ENCODE results near the gene SERPINB1.

SERPINB1 gene

DNA sequence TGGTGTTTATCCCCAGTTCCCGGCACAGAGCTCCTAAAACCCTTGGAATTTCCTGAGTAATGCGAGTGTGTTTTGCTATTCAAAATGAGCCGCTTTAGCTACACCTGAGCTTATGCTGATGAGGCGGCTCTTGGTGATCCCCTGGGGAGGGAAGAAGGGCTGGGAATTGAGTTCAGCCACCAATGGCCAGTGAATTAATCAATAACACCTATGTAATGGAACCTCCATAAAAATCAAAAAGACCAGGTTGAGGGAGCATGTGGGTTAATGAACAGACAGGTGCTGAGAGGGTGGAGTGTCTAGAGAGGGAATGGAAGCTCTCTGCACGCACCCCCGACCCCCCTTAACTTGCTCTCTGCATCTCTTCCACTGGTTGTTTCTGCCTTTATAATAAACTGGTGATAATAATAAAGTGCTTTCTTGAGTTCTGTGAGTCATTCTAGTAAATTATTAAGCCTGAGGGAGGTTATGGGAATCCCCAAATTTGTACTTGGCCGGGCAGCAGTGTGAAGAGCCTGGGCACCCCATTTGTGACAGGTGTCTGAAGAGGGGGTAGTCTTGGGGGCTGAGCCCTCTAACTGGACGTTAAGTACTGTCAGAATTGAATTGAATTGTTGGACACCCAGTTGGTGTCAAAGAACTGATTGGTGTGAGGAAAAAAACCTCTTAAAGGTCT is 24.6 kb upstream of the SERPINB1 start:
- DNase-seq (ENCODE audit: low read depth, low spot score): no peak
- TF ChIP-seq, protein P1, sequence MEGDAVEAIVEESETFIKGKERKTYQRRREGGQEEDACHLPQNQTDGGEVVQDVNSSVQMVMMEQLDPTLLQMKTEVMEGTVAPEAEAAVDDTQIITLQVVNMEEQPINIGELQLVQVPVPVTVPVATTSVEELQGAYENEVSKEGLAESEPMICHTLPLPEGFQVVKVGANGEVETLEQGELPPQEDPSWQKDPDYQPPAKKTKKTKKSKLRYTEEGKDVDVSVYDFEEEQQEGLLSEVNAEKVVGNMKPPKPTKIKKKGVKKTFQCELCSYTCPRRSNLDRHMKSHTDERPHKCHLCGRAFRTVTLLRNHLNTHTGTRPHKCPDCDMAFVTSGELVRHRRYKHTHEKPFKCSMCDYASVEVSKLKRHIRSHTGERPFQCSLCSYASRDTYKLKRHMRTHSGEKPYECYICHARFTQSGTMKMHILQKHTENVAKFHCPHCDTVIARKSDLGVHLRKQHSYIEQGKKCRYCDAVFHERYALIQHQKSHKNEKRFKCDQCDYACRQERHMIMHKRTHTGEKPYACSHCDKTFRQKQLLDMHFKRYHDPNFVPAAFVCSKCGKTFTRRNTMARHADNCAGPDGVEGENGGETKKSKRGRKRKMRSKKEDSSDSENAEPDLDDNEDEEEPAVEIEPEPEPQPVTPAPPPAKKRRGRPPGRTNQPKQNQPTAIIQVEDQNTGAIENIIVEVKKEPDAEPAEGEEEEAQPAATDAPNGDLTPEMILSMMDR (IDR thresholded peaks at IDR 0.05; ENCODE audit: insufficient read depth, low read length, missing control alignments): no peak
- ChIA-PET CTCF (interaction anchor here (0.7 to 6.9 kb wide), 6 partner anchors 9 to 86 kb away, joined by 3 to 48 read pairs (median 7); no protein-coding TSS in a partner anchor), POLR2A (no interaction called here)
- no peak overlapping the region for H3K4me3 ChIP-seq (ENCODE audit: low read depth, low read length)

DNA sequence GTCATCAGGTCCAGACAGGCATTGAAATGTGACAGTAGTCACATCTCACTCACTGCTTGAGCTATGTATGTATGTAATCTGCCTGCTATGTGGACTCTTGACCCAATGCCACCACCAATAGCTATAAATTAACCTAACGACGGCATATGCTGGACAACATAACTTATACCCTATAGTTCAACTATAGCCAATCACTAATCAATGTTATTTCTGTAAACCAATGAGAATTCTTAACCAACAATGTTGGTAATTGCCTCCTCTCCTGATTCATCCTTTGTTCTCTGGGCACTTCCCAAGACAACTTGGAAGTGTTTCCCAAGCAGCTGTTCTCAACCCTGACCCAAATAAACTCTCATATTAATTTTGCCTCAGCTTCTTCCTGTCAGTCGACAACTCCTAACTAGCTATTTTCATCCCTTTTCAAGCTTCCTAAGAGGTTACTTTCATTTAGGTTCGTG is 24.1 kb upstream of the SERPINB1 start:
- TF ChIP-seq, protein P1 (IDR thresholded peaks at IDR 0.05; ENCODE audit: insufficient read depth, low read length, missing control alignments): no peak
- no peak for DNase-seq (ENCODE audit: low read depth, low spot score)
- ChIA-PET CTCF (interaction anchor here (0.7 to 6.9 kb wide), 6 partner anchors 8 to 87 kb away, joined by 3 to 48 read pairs (median 7); no protein-coding TSS in a partner anchor), POLR2A (no interaction called here)
- H3K4me3 ChIP-seq (ENCODE audit: low read depth, low read length): no peak overlapping the region

DNA sequence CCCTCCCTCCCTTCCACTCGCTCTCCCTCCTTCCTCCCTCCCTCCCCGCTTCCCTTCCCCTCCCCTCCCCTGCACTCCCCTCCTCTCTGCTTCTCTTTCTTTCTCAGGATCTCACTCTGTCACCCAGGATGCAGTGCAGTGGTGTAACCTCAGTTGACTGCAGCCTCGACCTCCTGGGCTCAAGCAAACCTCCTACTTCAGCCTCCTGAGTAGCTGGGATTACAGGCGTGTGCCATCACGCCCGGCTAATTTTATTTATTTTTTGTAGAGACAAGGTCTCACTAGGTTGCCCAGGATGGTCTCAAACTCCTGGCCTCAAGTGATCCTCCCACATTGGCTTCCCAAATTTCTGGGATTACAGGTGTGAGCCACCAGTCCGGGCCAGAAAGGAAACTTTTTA is 23.6 kb upstream of the SERPINB1 start:
- TF ChIP-seq, protein P1 (IDR thresholded peaks at IDR 0.05; ENCODE audit: insufficient read depth, low read length, missing control alignments): no peak
- CTCF ChIA-PET: interaction anchor here (0.7 to 6.9 kb wide), 6 partner anchors 8 to 87 kb away, joined by 3 to 48 read pairs (median 7); no protein-coding TSS in a partner anchor
- DNase-seq (ENCODE audit: low read depth, low spot score): no peak
- POLR2A ChIA-PET: no interaction called here
- H3K4me3 ChIP-seq (ENCODE audit: low read depth, low read length): no peak overlapping the region

DNA sequence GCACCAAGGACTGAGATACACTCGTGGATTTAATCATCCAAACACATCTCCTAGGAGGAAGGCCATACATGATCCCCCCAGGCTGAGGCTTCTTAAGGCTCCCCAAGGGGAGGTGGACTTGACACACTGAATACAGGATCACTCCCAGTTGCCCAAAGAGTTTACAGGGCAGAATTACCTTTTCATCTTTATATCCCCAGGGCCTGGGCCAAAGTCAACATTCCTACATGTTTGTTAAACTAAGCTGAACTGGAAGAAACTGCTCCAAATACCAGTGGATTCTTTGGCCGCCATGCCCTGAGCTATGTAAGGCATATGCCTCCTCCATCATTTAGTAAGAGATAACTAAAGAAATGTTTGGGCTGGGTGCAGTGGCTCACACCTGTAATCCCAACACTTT is 22.2 kb upstream of the SERPINB1 start:
- no peak for DNase-seq (ENCODE audit: low read depth, low spot score)
- H3K4me3 ChIP-seq (ENCODE audit: low read depth, low read length): no peak overlapping the region
- ChIA-PET CTCF (interaction anchor here (0.9 to 6.9 kb wide), 4 partner anchors 9 to 89 kb away, joined by 3 to 48 read pairs (median 9); no protein-coding TSS in a partner anchor), POLR2A (no interaction called here)
- TF ChIP-seq, protein P1 (IDR thresholded peaks at IDR 0.05; ENCODE audit: insufficient read depth, low read length, missing control alignments): no peak

DNA sequence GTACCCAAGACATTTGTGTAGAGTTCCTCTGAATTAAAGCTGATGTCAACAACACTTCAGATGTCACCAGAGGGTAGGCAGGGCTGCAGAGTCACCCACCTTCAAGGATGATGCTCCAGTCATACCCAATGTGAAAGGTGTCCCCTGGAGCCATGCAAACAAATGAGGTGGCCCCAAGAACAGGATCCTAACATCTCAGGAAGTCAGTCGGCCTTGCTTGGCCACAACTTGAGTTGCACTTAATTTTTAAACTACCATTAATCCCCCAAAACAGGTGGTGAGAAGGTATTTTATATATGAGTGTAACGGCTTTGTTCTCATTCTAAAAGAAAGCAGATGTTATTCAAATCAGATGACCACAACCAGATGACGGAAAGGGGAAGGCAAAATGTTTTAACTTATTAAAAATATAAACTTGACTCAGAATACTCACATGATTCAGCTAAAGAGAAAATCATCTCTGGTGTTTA is 21.1 kb upstream of the SERPINB1 start:
- no peak for DNase-seq (ENCODE audit: low read depth, low spot score)
- TF ChIP-seq, protein P1 (IDR thresholded peaks at IDR 0.05; ENCODE audit: insufficient read depth, low read length, missing control alignments): no peak
- ChIA-PET POLR2A (no interaction called here), CTCF (interaction anchor here (1.5 kb wide), 1 partner anchor 69 kb away, joined by 5 read pairs; no protein-coding TSS in a partner anchor)
- H3K4me3 ChIP-seq (ENCODE audit: low read depth, low read length): no peak overlapping the region

DNA sequence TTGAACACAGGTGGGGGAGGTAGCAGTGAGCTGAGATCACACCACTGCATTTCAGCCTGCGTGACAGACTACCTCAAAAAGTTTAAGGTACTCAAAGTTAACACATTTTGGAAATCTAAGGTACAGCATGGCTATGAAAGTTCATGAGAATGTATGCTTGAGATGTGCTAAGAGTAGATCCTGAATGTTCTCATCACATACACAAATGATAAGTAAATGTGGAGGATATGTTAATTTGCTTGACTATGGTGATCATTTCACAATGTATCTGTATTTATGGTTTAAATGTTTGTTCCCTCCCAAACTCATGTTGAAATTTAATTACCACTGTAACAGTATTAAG is 20.1 kb upstream of the SERPINB1 start:
- ChIA-PET POLR2A (no interaction called here), CTCF (interaction anchor here (1.5 kb wide), 1 partner anchor 70 kb away, joined by 5 read pairs; no protein-coding TSS in a partner anchor)
- DNase-seq (ENCODE audit: low read depth, low spot score): no peak
- no peak overlapping the region for H3K4me3 ChIP-seq (ENCODE audit: low read depth, low read length)
- TF ChIP-seq, protein P1 (IDR thresholded peaks at IDR 0.05; ENCODE audit: insufficient read depth, low read length, missing control alignments): no peak
